ENCODE data around the gene ZXDC. TPM values are rescaled to one million over a fixed set of nuclear protein-coding genes. Genes with fewer than 3 reads are reported as not detected.

ZXDC gene
- total RNA-seq, 1 donor from 2014 or later: 45.4 TPM

DNA sequence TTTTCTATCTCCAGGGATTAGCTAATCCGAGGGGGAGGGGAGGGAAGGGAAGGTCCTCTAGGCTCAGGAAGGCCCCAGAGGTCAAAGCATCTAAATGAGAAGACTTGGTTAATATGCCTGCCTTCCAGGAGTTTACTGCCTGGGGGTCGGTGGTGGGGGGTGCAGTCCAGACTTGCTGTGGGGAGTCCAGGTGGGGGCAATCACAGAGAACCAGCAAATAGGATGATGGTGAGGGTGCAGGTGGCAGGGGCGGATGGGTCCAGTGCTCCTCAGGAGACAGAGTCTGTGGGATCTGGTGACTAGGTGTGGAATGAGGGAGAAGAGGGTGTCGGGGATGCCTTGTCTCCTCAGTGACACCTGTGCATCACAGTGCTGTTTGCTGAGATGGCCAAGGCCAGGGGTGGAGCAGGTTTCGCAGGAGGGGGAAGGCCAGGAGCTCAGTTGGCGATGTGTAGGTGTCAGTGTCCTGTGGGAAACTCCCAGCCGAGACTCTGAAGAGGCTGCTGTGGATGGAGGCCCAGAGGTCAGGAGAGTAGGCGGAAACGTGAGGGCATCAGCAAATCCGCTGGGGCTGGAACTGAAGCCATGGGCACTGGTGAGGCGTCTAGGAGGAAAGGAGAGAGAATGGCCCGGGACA, 72.9 kb downstream of the ZXDC start:
- no peak for ATAC-seq (ENCODE audit: low read depth)
- TF ChIP-seq, protein P1, sequence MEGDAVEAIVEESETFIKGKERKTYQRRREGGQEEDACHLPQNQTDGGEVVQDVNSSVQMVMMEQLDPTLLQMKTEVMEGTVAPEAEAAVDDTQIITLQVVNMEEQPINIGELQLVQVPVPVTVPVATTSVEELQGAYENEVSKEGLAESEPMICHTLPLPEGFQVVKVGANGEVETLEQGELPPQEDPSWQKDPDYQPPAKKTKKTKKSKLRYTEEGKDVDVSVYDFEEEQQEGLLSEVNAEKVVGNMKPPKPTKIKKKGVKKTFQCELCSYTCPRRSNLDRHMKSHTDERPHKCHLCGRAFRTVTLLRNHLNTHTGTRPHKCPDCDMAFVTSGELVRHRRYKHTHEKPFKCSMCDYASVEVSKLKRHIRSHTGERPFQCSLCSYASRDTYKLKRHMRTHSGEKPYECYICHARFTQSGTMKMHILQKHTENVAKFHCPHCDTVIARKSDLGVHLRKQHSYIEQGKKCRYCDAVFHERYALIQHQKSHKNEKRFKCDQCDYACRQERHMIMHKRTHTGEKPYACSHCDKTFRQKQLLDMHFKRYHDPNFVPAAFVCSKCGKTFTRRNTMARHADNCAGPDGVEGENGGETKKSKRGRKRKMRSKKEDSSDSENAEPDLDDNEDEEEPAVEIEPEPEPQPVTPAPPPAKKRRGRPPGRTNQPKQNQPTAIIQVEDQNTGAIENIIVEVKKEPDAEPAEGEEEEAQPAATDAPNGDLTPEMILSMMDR (IDR thresholded peaks at IDR 0.05): no peak
- Mint-ChIP-seq H3K27ac (no peak overlapping the region), H3K4me3 (no peak overlapping the region), H3K9me3 (peaks cover 12% of the 10 kb centered on the region), H3K36me3 (ENCODE audit: low read depth) (no peaks in the 10 kb centered on the region), H3K4me1 (no peaks in the 10 kb centered on the region), H3K27me3 (peaks cover 13% of the 10 kb centered on the region)
- DNase-seq: no peak
- POLR2A ChIA-PET: no interaction called here
- intact Hi-C loops (cut with micrococcal nuclease): no loop called here
- CTCF ChIA-PET: no interaction called here

DNA sequence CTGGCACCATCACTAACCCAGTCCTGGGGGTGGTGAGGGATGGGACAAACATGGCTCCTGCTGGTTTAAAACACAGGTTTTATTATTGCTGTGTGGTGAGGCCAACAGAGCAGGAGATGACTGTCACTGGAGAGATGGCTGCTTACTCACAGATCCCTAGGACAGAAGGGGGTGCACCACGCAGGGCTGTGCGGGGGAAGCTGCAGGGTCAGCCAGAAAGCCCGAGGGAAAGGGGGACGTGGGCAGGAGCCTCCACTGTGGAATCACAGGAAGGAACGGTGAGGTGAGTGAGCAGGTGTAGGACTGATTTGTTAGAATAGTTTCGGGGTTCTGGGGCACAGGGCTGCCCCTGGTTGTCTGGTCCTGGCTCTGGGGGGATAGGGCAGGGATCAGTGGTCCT, 73.5 kb downstream of the ZXDC start:
- no peak overlapping the region for H3K27ac Mint-ChIP-seq
- H3K36me3 Mint-ChIP-seq (ENCODE audit: low read depth): no peaks in the 10 kb centered on the region
- ATAC-seq (ENCODE audit: low read depth) (no peak), DNase-seq (no peak)
- no peak overlapping the region for H3K4me3 Mint-ChIP-seq
- H3K27me3 Mint-ChIP-seq: peaks cover 10% of the 10 kb centered on the region
- intact Hi-C loops (cut with micrococcal nuclease): no loop called here
- H3K9me3 Mint-ChIP-seq: peaks cover 12% of the 10 kb centered on the region
- TF ChIP-seq, protein P1 (IDR thresholded peaks at IDR 0.05): no peak
- ChIA-PET CTCF (no interaction called here), POLR2A (no interaction called here)
- no peaks in the 10 kb centered on the region for H3K4me1 Mint-ChIP-seq

- Mint-ChIP-seq H3K4me1 (no peaks in the 10 kb centered on the region), H3K4me3 (no peak overlapping the region), H3K9me3 (peaks cover 12% of the 10 kb centered on the region), H3K36me3 (ENCODE audit: low read depth) (no peaks in the 10 kb centered on the region), H3K27me3 (peaks cover 7% of the 10 kb centered on the region), H3K27ac (no peak overlapping the region)
- ChIA-PET POLR2A (no interaction called here), CTCF (no interaction called here)
- intact Hi-C loops (cut with micrococcal nuclease): no loop called here
- TF ChIP-seq, protein P1 (IDR thresholded peaks at IDR 0.05): no peak
- DNase-seq (no peak), ATAC-seq (ENCODE audit: low read depth) (no peak)
These were observed 74.0 kb downstream of the ZXDC start for GRCh38 chr3:126401611-126402160.

DNA sequence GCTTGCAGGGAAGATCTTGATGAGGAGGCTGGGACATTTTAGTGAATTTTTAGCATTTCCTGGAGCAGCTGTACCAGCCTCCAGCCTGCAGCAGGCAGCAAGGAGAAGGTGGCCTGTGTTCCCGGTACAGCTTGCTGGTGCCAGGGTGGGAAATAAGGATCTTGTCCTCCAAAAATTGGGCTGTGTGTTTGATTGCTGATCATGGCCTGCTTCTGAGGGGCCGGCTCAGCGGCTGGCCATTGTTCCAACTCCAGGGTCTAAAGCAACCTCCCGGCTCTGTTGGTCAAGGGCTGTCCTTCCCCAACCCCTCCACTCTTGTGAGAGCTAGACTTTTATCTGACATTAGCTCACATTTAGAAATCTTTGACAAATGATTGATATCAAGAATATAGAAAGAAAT, 75.9 kb downstream of the ZXDC start:
- Mint-ChIP-seq H3K36me3 (ENCODE audit: low read depth) (no peaks in the 10 kb centered on the region), H3K4me1 (no peaks in the 10 kb centered on the region), H3K4me3 (no peak overlapping the region), H3K9me3 (peaks cover 12% of the 10 kb centered on the region), H3K27ac (no peak overlapping the region), H3K27me3 (peaks cover 15% of the 10 kb centered on the region)
- ChIA-PET POLR2A (no interaction called here), CTCF (no interaction called here)
- TF ChIP-seq, protein P1 (IDR thresholded peaks at IDR 0.05): no peak
- ATAC-seq (ENCODE audit: low read depth): no peak
- intact Hi-C loops (cut with micrococcal nuclease): no loop called here
- no peak for DNase-seq

- DNase-seq: no peak
- Mint-ChIP-seq H3K27me3 (peaks cover 13% of the 10 kb centered on the region), H3K4me1 (no peaks in the 10 kb centered on the region), H3K36me3 (ENCODE audit: low read depth) (no peaks in the 10 kb centered on the region), H3K9me3 (peaks cover 12% of the 10 kb centered on the region), H3K27ac (no peak overlapping the region), H3K4me3 (no peak overlapping the region)
- ChIA-PET POLR2A (no interaction called here), CTCF (no interaction called here)
- ATAC-seq (ENCODE audit: low read depth): no peak
- intact Hi-C loops (cut with micrococcal nuclease): no loop called here
- TF ChIP-seq, protein P1 (IDR thresholded peaks at IDR 0.05): no peak
These were observed 76.3 kb downstream of the ZXDC start for GRCh38 chr3:126399351-126399735.

Data from activated B cell treated with CpG ODN at 0.5 μM for 24 hours (primary cell).